Stimulated activated naive CD8-positive, alpha-beta T cell treated with anti-CD3 and anti-CD28 coated beads, Interleukin-15, amount 100 ng/mL, for 72 hours (primary cell): Measurements from ENCODE around the gene AGRN.
"Not testable (repeated sequence)": the region's sequence is repeated elsewhere in the genome, so short reads cannot be mapped to it uniquely, and the experiment has no call there.

Experiments used
- ATAC-seq: fragments of 150-1000 bp; cut with Tn5 transposase; 2 replicates; pipeline ENCODE4 v1.10.0; 2021; ENCODE audit warnings: mild to moderate bottlenecking, moderate library complexity
- DNase-seq, 2 donors: peaks; one replicate each; pipeline ENCODE4 v3.0.0; 2021 to 2022
- H3K27ac Mint-ChIP-seq, 2 donors: one replicate each; pipeline ENCODE4 v1.8.0; 2022; ENCODE audit warnings: mild to moderate bottlenecking in 2 of 2, mixed read lengths in 2 of 2, moderate library complexity in 2 of 2
- H3K27me3 Mint-ChIP-seq: one replicate; pipeline ENCODE4 v1.8.0; 2022; ENCODE audit warnings: mixed read lengths
- H3K4me1 Mint-ChIP-seq: one replicate; pipeline ENCODE4 v1.8.0; 2022; ENCODE audit warnings: mild to moderate bottlenecking, mixed read lengths
- H3K4me3 Mint-ChIP-seq, 2 donors: one replicate each; pipeline ENCODE4 v1.8.0; 2022; ENCODE audit warnings: mild to moderate bottlenecking in 2 of 2, mixed read lengths in 2 of 2, moderate library complexity in 1 of 2
- H3K9me3 Mint-ChIP-seq, 2 donors: one replicate each; pipeline ENCODE4 v1.8.0; 2022; ENCODE audit warnings: mixed read lengths in 2 of 2

The AGRN gene

DNA sequence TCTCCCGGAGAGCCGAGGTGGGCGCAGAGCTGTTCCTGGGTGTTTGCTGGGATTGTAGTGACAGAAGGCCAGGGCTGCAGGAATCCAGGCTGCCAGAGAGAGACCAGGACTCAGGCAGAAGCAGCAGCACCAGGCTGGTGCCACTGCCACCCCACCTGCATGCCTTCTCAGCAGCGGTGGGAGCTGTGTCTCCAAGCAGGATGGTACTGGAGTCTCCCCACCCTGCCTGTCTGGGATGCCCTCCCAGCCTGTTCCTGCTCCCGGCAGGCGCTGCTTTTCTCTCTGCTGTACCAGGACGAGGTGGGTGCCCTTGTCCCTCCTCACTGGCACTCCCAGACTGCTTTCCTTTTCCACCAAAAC is 15.5 kb upstream of the AGRN start:
- Mint-ChIP-seq H3K4me1 (peaks cover 33% of the 10 kb centered on the region), H3K27me3 (peaks cover 68% of the 10 kb centered on the region), H3K4me3 (peak overlapping the region in 1 of 2 donors; percentile 71), H3K9me3 (no peaks in the 10 kb centered on the region), H3K27ac (no peak overlapping the region)
- ATAC-seq = no peak
- DNase-seq = no peak

DNA sequence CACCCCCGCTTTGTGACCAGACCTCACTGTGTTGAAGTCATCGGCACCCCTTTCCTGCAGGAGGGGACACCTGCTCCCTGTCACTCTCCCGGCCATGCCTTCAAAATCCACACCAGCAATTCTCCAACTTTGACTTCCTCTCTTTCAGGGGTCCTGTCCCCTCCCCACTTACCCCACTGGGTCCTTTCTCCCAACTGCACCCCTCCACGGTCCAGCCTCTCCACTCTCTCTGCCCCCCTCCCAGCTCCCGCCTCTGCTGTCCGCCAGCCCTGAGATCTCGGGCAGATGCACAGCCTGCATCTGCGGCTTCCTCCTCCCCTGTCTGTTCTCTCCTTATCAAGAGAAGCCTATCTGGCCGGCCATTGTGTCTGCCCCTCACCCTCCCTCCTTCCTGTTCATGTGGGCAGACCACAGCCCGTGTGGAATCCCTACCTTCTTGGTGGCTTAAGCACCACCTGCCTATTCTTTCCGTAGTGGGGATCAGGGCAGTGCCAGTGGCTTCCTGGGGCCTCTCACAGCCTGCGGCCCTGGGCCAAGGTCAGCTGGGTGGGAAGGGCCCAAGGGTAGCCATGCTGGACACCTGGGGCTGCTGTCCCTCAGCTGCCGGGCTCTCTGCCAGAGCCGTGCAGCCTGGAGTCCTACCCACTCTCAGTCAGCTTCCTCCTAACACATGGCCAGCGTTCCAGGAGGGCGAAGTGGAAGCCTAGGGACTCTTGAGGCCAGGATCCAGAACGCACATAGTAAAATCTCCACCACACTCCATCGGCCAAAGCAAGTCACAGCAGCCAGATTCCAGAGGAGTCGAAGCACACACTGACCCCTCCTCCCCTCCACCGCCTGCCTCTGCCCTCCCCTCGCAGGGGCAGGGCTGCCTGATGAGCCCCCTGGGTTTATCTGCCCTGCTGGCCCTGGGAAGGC is 14.9 kb upstream of the AGRN start:
- no peak overlapping the region for H3K27ac Mint-ChIP-seq
- H3K9me3 Mint-ChIP-seq = no peaks in the 10 kb centered on the region
- H3K4me3 Mint-ChIP-seq = peak overlapping the region; percentile 8 to 71
- H3K4me1 Mint-ChIP-seq = peaks cover 33% of the 10 kb centered on the region
- DNase-seq (no peak), ATAC-seq (peak; percentile 54)
- H3K27me3 Mint-ChIP-seq = peaks cover 68% of the 10 kb centered on the region

DNA sequence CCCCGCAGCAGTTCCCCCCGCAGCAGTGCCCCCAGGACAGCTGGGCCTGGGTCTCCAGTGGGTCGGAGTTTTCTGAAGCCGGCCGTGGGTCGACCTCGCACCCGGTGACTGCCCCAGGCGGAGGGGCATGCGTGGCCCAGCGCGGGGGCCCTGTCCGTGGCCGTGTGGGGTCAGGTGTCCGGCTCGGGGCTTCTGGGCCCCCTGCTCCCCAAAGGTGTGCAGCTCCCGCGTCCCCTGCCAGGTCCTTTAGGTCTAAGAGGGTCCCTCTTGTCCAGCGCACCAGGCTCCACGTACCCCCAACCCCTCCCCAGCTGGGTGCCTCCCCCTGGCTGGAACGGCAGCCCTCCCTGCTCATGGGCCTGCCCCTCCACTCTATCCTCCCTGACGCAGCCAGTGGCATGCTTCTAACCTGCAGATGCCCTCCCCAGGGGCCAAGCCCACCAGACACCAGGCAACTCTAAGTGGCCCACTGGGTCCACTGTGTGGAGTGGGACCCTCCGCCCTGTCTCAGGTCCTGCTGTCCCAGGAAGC is 14.1 kb upstream of the AGRN start:
- Mint-ChIP-seq H3K27me3 (peaks cover 60% of the 10 kb centered on the region), H3K9me3 (no peaks in the 10 kb centered on the region), H3K27ac (peak overlapping the region in 1 of 2 donors; percentile 16), H3K4me1 (peaks cover 29% of the 10 kb centered on the region), H3K4me3 (no peak overlapping the region)
- ATAC-seq = no peak
- DNase-seq = no peak

DNA sequence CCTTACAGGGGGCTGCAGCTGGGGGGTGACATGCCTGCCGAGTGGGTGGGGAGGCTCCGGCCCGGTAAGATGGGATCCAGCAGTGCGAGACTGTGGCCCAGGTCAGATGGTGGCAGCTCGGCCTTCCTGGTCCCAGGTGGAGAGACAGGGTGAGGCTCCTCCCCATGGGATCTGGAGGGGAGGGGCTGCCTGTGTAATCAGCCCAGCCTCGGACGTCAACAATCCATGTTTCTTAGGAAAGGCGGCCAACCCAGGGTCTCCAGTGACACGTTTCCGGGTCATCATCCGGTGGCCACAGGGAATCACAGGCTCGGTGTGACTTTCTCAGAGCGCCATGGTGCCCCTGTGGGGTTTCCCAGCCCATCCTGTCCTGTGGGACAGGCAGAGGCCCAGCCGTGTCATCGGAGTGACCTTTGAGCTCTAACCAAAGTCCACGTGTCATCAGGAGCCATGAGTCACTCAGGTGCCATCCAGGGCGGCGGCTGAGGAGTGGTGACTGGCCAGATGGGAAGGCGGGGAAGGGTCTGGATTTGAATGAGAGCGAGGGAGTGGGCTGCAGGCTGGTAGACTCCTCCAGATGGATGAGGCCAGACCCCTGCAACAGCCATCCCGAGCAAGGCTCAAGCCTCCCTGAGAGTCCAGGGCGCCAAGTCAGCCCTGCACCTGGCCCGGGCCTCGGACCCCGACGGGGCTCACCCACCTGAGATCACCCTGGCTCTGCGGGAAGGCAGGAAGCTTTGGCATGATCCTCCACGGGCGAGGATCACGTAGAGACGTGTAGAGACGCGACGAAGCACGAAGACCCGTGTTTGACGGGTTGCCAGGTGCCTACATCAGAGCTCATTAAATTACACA is 13.4 kb upstream of the AGRN start:
- no peaks in the 10 kb centered on the region for H3K9me3 Mint-ChIP-seq
- no peak overlapping the region for H3K4me3 Mint-ChIP-seq
- H3K27me3 Mint-ChIP-seq = peaks cover 53% of the 10 kb centered on the region
- ATAC-seq (no peak), DNase-seq (peak in 1 of 2 donors; percentile 15)
- peaks cover 24% of the 10 kb centered on the region for H3K4me1 Mint-ChIP-seq
- H3K27ac Mint-ChIP-seq = peak overlapping the region in 1 of 2 donors; percentile 16

DNA sequence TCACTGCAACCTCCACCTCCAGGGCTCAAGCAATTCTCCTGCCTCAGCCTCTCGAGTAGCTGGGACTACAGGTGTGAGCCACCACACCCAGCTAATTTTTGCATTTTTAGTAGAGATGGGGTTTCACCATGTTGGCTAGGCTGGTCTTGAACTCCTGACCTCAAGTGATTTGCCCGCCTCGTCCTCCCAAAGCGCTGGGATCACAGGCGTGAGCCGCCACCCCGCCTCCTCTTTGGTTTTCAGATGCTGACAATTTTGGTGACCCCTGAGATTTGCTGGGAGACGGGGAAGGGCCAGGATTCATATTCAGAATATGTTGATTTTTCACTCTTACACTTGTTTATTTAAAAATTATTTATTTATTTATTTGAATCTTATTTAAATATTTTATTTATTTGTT is 9.8 kb upstream of the AGRN start:
- H3K4me3 Mint-ChIP-seq, H3K27ac Mint-ChIP-seq, ATAC-seq, H3K9me3 Mint-ChIP-seq, DNase-seq: not testable (repeated sequence)
- H3K27me3 Mint-ChIP-seq = peaks cover 19% of the 10 kb centered on the region
- peaks cover 35% of the 10 kb centered on the region for H3K4me1 Mint-ChIP-seq

DNA sequence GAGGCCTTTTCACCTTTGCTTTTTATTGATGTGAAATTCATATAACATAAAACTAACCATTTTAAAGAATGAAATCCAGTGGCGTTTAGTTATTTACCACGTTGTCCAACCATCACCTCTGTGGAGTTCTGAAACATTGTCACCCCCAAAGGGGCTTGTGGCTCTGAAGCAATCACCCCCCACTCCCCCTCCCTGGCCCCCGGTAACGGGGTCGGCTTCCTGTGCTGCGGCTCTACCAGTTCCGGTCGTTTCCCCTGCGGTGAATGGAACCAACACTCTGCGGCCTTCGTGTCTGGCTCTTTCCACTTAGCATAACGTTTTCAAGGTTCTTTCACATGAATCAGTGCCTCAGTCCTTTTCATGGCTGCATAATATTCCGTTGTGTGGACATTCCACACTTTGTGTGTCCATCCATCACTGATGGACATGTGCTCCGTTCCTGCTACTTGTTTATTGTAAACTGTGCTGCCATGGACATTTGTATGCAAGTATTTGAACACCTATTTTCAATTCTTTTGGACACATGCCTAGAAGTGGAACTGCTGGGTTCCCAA is 8.4 kb upstream of the AGRN start:
- Mint-ChIP-seq H3K4me1 (peaks cover 30% of the 10 kb centered on the region), H3K4me3 (no peak overlapping the region), H3K27me3 (peaks cover 5% of the 10 kb centered on the region), H3K9me3 (no peaks in the 10 kb centered on the region), H3K27ac (peak overlapping the region in 1 of 2 donors; percentile 27)
- no peak for ATAC-seq
- DNase-seq = no peak

DNA sequence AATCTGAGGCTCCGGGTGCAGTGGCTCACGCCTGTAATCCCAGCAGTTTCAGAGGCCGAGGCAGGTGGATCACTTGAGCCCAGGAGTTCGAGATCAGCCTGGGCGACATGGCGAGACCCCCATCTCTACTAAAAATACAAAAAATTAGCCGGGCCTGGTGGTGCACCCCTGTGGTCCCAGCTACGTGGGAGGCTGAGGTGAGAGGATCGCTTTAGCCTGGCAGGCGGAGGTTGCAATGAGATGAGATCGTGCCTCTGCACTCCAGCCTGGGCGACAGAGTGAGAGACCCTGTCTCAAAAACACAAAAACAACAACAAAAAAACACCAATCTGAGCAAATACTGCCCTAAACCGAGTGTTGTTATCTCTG is 7.2 kb upstream of the AGRN start:
- H3K9me3 Mint-ChIP-seq, H3K27me3 Mint-ChIP-seq, DNase-seq: not testable (repeated sequence)
- peaks cover 37% of the 10 kb centered on the region for H3K4me1 Mint-ChIP-seq
- peak overlapping the region; percentile 91 to 99 for H3K4me3 Mint-ChIP-seq
- peak; percentile 26 for ATAC-seq
- peak overlapping the region; percentile 88 to 99 for H3K27ac Mint-ChIP-seq

DNA sequence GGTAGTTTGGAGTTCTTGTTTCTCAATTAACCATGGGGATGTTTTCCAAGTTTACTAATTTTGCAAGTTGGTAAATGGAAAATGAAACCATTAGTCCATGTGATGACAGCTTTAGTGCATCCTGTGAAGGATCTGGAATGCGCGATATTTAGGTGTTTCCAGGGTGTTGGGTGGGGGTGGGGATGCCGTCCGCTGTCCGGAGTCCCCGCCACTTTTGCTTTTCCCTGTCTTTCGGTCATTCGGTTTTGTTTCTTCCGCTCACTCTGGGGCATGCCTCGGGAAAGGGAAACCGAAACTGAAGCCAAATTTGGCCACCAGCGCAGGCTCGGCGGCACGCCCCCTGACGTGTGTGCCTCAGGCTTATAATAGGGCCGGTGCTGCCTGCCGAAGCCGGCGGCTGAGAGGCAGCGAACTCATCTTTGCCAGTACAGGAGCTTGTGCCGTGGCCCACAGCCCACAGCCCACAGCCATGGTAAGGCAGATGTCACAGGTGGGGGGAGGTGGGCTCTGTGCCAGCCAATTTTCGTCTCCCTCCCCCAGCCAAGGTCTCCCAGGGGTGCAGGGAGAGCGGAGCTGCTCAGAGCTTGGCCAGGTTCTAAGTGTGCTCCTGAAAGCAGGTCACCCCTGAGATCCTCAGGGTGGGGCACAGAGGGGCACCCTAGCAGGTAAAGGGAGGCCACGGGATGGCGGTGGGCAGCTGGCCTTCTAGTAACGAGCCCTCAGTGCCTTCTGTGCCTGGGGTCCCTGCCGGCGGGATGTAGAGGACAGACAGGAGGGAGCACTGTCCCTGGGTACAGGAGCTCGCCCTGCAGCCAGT is 6.6 kb upstream of the AGRN start, which contains the start of gene ISG15:
Gene ISG15 (plus strand): TSS at position 393 of the 817 bp plus-strand sequence. CDS start 77 bp downstream, at position 470.
- Mint-ChIP-seq H3K4me1 (peaks cover 37% of the 10 kb centered on the region), H3K27ac (peak within 1 kb of the TSS; percentile 92 to 99), H3K9me3 (no peaks in the 10 kb centered on the region), H3K4me3 (peak within 1 kb of the TSS; percentile 91 to 99), H3K27me3 (no peaks in the 10 kb centered on the region)
- peak; percentile 77 to 90 for DNase-seq
- ATAC-seq = peak; percentile 96

DNA sequence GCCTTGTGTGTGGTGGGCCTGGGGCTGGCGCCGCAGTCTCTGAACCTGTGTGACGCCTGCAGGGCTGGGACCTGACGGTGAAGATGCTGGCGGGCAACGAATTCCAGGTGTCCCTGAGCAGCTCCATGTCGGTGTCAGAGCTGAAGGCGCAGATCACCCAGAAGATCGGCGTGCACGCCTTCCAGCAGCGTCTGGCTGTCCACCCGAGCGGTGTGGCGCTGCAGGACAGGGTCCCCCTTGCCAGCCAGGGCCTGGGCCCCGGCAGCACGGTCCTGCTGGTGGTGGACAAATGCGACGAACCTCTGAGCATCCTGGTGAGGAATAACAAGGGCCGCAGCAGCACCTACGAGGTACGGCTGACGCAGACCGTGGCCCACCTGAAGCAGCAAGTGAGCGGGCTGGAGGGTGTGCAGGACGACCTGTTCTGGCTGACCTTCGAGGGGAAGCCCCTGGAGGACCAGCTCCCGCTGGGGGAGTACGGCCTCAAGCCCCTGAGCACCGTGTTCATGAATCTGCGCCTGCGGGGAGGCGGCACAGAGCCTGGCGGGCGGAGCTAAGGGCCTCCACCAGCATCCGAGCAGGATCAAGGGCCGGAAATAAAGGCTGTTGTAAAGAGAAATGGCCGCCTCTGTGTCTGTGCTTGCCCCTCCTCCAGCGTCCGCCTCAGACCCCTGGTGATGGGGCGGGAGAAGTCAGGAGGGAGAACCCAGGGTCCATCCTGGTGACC is 5.8 kb upstream of the AGRN start:
- Mint-ChIP-seq H3K27ac (peak overlapping the region; percentile 92 to 99), H3K4me3 (peak overlapping the region; percentile 91 to 99), H3K9me3 (no peaks in the 10 kb centered on the region), H3K27me3 (no peaks in the 10 kb centered on the region), H3K4me1 (peaks cover 37% of the 10 kb centered on the region)
- no peak for DNase-seq
- ATAC-seq = no peak

DNA sequence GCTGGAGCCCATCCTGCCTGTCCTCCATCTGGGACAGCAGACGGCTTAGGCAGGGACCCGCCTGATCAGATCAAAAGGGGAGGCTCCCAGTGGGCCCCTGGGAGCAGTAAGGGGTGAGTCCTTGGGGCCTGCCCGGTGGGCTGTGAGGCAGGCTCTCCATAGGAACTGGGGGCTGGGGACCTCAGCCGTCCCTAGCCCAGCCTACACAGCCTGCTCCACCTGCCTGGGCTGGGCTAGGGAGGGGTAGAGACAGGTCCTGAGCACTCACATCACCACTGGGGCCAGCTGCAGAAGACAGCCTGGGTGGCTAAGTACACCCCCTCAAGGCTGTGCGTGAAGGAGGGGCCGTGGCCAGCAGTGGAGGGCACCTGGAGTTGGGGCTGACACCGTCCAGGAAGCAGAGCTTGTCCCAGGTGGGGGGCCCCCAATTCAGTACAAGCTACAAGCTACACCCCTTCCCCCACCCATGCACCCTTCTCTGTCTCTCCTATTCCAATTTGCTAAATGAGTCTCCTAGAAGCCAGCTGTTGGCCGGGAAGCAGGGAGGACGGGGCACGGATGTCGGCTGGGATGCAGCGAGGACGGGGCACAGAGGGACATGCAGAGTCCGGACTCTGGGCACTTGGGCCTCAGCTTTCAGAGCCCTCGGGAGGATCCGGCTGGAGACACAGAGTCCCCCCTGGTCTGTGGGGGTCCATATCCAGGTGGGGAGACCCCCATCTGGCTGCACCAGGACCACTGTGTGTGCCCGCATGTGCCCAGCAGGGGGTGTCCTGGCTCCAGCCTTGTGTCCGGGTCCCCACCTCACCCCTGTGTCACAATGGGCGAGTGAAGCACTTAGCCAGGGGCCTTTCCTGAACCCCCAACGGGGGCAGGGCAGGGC is 4.9 kb upstream of the AGRN start:
- no peaks in the 10 kb centered on the region for H3K9me3 Mint-ChIP-seq
- H3K4me3 Mint-ChIP-seq = peak overlapping the region; percentile 91 to 99
- DNase-seq = no peak
- H3K27me3 Mint-ChIP-seq = no peaks in the 10 kb centered on the region
- peak overlapping the region; percentile 92 to 99 for H3K27ac Mint-ChIP-seq
- peaks cover 37% of the 10 kb centered on the region for H3K4me1 Mint-ChIP-seq
- ATAC-seq = no peak

DNA sequence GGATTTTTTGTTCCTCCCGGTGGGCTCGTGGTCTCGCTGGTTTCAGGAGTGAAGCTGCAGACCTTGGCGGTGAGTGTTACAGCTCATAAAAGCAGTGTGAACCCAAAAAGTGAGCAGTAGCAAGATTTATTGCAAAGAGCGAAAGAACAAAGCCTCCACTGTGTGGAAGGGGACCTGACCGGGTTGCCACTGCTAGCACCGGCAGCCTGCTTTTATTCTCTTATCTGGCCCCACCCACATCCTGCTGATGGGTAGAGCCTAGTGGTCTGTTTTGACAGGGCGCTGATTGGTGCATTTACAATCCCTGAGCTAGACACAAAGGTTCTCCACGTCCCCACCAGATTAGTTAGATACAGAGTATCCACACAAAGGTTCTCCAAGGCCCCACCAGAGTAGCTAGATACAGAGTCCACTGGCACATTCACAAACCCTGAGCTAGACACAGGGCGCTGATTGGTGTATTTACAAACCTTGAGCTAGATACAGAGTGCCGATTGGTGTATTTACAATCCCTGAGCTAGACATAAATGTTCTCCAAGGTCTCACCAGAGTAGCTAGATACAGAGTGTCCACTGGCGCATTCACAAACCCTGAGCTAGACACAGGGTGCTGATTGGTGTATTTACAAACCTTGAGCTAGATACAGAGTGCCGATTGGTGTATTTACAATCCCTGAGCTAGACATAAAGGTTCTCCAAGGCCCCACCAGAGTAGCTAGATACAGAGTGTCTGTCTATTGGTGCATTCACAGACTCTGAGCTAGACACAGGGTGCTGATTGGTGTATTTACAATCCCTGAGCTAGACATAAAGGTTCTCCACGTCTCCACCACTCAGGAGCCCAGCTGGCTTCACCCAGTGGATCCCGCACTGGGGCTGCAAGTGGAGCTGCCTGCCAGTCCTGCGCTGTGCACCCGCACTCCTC is 2.3 kb upstream of the AGRN start:
- not testable (repeated sequence) for H3K9me3 Mint-ChIP-seq, H3K27ac Mint-ChIP-seq, H3K27me3 Mint-ChIP-seq, ATAC-seq, DNase-seq
- peak overlapping the region; percentile 15 to 52 for H3K4me3 Mint-ChIP-seq
- H3K4me1 Mint-ChIP-seq = peaks cover 53% of the 10 kb centered on the region

DNA sequence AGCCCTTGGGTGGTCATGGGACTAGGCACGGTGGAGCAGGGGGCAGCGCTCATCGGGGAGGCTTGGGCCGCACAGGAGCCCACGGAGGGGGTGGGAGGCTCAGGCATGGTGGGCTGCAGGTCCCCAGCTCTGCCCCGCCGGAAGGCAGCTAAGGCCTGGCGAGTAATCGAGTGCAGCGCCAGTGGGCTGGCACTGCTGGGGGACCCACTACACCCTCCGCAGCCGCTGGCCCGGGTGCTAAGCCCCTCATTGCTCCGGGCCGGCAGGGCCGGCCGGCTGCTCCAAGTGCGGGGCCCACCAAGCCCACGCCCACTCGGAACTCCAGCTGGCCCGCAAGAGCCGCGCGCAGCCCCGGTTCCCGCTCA is 1.6 kb upstream of the AGRN start:
- not testable (repeated sequence) for ATAC-seq, H3K27ac Mint-ChIP-seq, DNase-seq, H3K4me3 Mint-ChIP-seq, H3K9me3 Mint-ChIP-seq
- Mint-ChIP-seq H3K4me1 (peaks cover 53% of the 10 kb centered on the region), H3K27me3 (peaks cover 13% of the 10 kb centered on the region)
